K562 (cell line): ENCODE data around the gene FAM53C. TPM values are rescaled to one million over a fixed set of nuclear protein-coding genes. Genes with fewer than 3 reads are reported as not detected.
A peak's percentile ranks its signal among the peaks of the same experiment; 100 is the strongest.

ENCODE experiments used
- ATAC-seq: fragments of 200-7000 bp; cut with Tn5 transposase; 3 replicates; pipeline ENCODE4 v1.9.1; 2020; ENCODE audit warnings: moderate library complexity
- BruUV-seq: library from RNA; stranded (reverse); fragments of 400-500 nt; replicated peaks from 2 replicates; lab custom pipeline; 2021; lab: Mats Ljungman, UMichigan
- CTCF ChIA-PET: fragments of 300-600 bp; formaldehyde crosslinking; extraction: SDS; loops from one replicate; lab custom pipeline; 2021; ENCODE audit warnings: low intra/inter-chr PET ratio; lab: Yijun Ruan, JAX
- POLR2A ChIA-PET: fragments of 300-600, 350-650 bp; sonication (Branson Sonifier 250); formaldehyde crosslinking; extraction: SDS; loops from one replicate; lab custom pipeline; 2021; ENCODE audit warnings: antibody characterized with exemption, inconsistent platforms; lab: Yijun Ruan, JAX
- DNase-seq, 4 experiments: peaks; one replicate each; pipeline versions ENCODE4 v3.0.0 to v3.0.0-alpha.2; 2011 to 2018; ENCODE audit warnings: low spot score in 3 of 4, mixed read lengths in 3 of 4; ENCODE audit errors: extremely low read depth in 1 of 4
- FAIRE-seq: peaks from 2 replicates; lab custom pipeline; 2011; peaks lifted over from hg19 to GRCh38; lab: Jason Lieb, UNC
- H2AFZ ChIP-seq: 2 replicates; pipeline ENCODE4 v1.6.0; 2011; ENCODE audit warnings: low read depth, low read length, control low read depth, inconsistent platforms
- H3K27ac ChIP-seq: fragments of 200-600 bp; 3 replicates; pipeline ENCODE4 v1.8.0; 2011; ENCODE audit warnings: low read depth, mild to moderate bottlenecking, control low read depth, inconsistent platforms, low read length, moderate library complexity, mixed read lengths; ENCODE audit errors: extremely low read depth
- H3K27me3 ChIP-seq, 2 experiments: fragments of 300-600 bp in 1 of 2; 2 replicates in 1 of 2; 3 replicates in 1 of 2; pipeline versions ENCODE4 v1.6.0 to v1.8.0; 2011; ENCODE audit warnings: inconsistent platforms in 2 of 2, low read length in 2 of 2, mild to moderate bottlenecking in 1 of 2, mixed read lengths in 1 of 2, moderate library complexity in 1 of 2; ENCODE audit not compliant: control insufficient read depth in 2 of 2, insufficient read depth in 2 of 2
- H3K36me3 ChIP-seq: fragments of 300-600 bp; 3 replicates; pipeline ENCODE4 v1.8.0; 2011; ENCODE audit warnings: mild to moderate bottlenecking, low read length, inconsistent platforms; ENCODE audit not compliant: control insufficient read depth, insufficient read depth
- H3K4me1 ChIP-seq, 2 experiments: fragments of 200-600 bp in 1 of 2; replicated peaks in 1 of 2; 2 replicates in 1 of 2; 3 replicates in 1 of 2; pipeline versions ENCODE4 v1.5.1 to v1.8.0; 2011; ENCODE audit warnings: inconsistent platforms in 2 of 2, low read length in 2 of 2, mild to moderate bottlenecking in 1 of 2, mixed read lengths in 1 of 2, moderate library complexity in 1 of 2; ENCODE audit not compliant: control insufficient read depth in 2 of 2, insufficient read depth in 2 of 2
- H3K4me2 ChIP-seq: 2 replicates; pipeline ENCODE4 v1.6.1; 2011; ENCODE audit warnings: low read length, control low read depth, inconsistent platforms, mixed read lengths; ENCODE audit not compliant: insufficient read depth
- H3K4me3 ChIP-seq: fragments of 200-600 bp; sonication (generic), shearing (Covaris generic); 2 replicates; pipeline ENCODE4 v1.5.1; 2016; ENCODE audit warnings: control low read depth, inconsistent platforms
- H3K79me2 ChIP-seq: fragments of 200-600 bp; 3 replicates; pipeline ENCODE4 v1.8.0; 2011; ENCODE audit warnings: low read length, inconsistent platforms; ENCODE audit not compliant: control insufficient read depth, insufficient read depth
- H3K9ac ChIP-seq, 2 experiments: 2 replicates each; pipeline versions ENCODE4 v1.6.0 to v1.6.1; 2011; ENCODE audit warnings: low read depth in 2 of 2, low read length in 2 of 2, control low read depth in 1 of 2, inconsistent platforms in 1 of 2, mild to moderate bottlenecking in 1 of 2, mixed read lengths in 1 of 2; ENCODE audit not compliant: insufficient read depth in 1 of 2
- H3K9me1 ChIP-seq: one replicate; pipeline ENCODE4 v1.6.0; 2011; ENCODE audit warnings: inconsistent platforms, mild to moderate bottlenecking, low read length, moderate library complexity; ENCODE audit not compliant: control insufficient read depth, insufficient read depth
- H3K9me3 ChIP-seq: replicated peaks from 2 replicates; pipeline ENCODE4 v1.5.1; 2011; ENCODE audit warnings: low read depth, low read length, inconsistent platforms; ENCODE audit not compliant: control insufficient read depth, insufficient read depth
- H4K20me1 ChIP-seq: replicated peaks from 2 replicates; pipeline ENCODE4 v1.6.1; 2011; ENCODE audit warnings: low read length, inconsistent platforms, mixed read lengths; ENCODE audit not compliant: control insufficient read depth, insufficient read depth
- CAMTA2 ChIP-seq: fragments of 250-450 bp; sonication (Bioruptor Pico); conservative IDR thresholded peaks from 2 replicates; pipeline ENCODE4 v1.5.1; 2022
- DDX20 ChIP-seq: fragments of 450-650 bp; IDR thresholded peaks from 2 replicates; pipeline ENCODE4 v1.6.1; 2016; ENCODE audit warnings: missing genetic modification characterization, low read depth, mild to moderate bottlenecking, missing compliant biosample characterization, moderate library complexity
- HNRNPUL1 ChIP-seq: fragments of 200-400 bp; formaldehyde crosslinking; IDR thresholded peaks from 2 replicates; pipeline ENCODE4 v1.6.1; 2017; ENCODE audit warnings: low read length
- ILK ChIP-seq: fragments of 450-650 bp; IDR thresholded peaks from 2 replicates; pipeline ENCODE4 v1.6.1; 2016; ENCODE audit warnings: missing genetic modification characterization, low read depth, mild to moderate bottlenecking, missing compliant biosample characterization, moderate library complexity, borderline replicate concordance
- MLLT1 ChIP-seq, 2 experiments: fragments of 450-650 bp; IDR thresholded peaks; 2 replicates each; pipeline ENCODE4 v1.6.1; 2016
- NFXL1 ChIP-seq: fragments of 450-650 bp; formaldehyde crosslinking; IDR thresholded peaks from 2 replicates; pipeline ENCODE4 v1.4.0; 2021; ENCODE audit warnings: mild to moderate bottlenecking
- NR2F6 ChIP-seq: fragments of 450-650 bp; formaldehyde crosslinking; IDR thresholded peaks from 2 replicates; pipeline ENCODE4 v1.4.0; 2020; ENCODE audit warnings: mild to moderate bottlenecking
- PTBP1 ChIP-seq: fragments of 200-400 bp; formaldehyde crosslinking; IDR thresholded peaks from 2 replicates; pipeline ENCODE4 v1.6.1; 2017; ENCODE audit warnings: low read depth, low read length
- PTTG1 ChIP-seq: fragments of 450-650 bp; IDR thresholded peaks from 2 replicates; pipeline ENCODE4 v1.6.1; 2016; ENCODE audit warnings: low read depth, mild to moderate bottlenecking, missing genetic modification characterization, missing compliant biosample characterization
- RB1 ChIP-seq: fragments of 450-650 bp; IDR thresholded peaks from 2 replicates; pipeline ENCODE4 v1.6.1; 2017; ENCODE audit warnings: low read depth, mild to moderate bottlenecking
- RBM22 ChIP-seq: fragments of 200-400 bp; formaldehyde crosslinking; IDR thresholded peaks from 2 replicates; pipeline ENCODE4 v1.6.1; 2018; ENCODE audit warnings: low read length, low read depth; ENCODE audit not compliant: poor library complexity, severe bottlenecking
- RNF219 ChIP-seq: fragments of 250-450 bp; sonication (Bioruptor Pico); IDR thresholded peaks from 2 replicates; pipeline ENCODE4 v1.5.0; 2022; ENCODE audit warnings: mild to moderate bottlenecking
- SAP30 ChIP-seq: fragments of 200-600 bp; sonication (generic); IDR thresholded peaks from 2 replicates; pipeline ENCODE4 v1.6.1; 2012; ENCODE audit warnings: borderline replicate concordance, low read depth, mild to moderate bottlenecking, moderate library complexity, low read length, control low read depth, inconsistent platforms; ENCODE audit not compliant: insufficient read depth, poor library complexity, severe bottlenecking
- VEZF1 ChIP-seq: fragments of 200-800 bp; sonication (Bioruptor generic); IDR thresholded peaks from 2 replicates; pipeline ENCODE4 v1.6.1; 2017; ENCODE audit warnings: missing genetic modification characterization, missing compliant biosample characterization
- WGBS: fragments of 100-300 bp; shearing (Covaris generic); methylation state at CpG from one replicate; pipeline ENCODE4 v1.1.6; 2016; ENCODE audit warnings: low coverage, mixed read lengths; ENCODE audit not compliant: insufficient coverage; ENCODE audit errors: missing lambda C conversion rate; 5-methylcytosine and 5-hydroxymethylcytosine counted together
- in situ Hi-C: fragments of 300-500 bp; cut with MboI; formaldehyde crosslinking; loops from 4 replicates; pipeline ENCODE4 v1.15.0; 2018; ENCODE audit warnings: inconsistent platforms, mixed read lengths
- intact Hi-C: fragments of 100-400 bp; cut with micrococcal nuclease; formaldehyde crosslinking; loops from 2 replicates; pipeline ENCODE4 v1.14.2; 2022
- polyA plus RNA-seq, 8 experiments: library from polyadenylated mRNA; depleted of rRNA in 4 of 8; stranded (reverse) in 5 of 8; unstranded in 3 of 8; fragments of >200 nt; fragmentation: Nextera tagmentation in 2 of 8; fragmentation: Illumina TruSeq in 1 of 8; extraction: Ambion mirVana in 2 of 8; extraction: Trizol in 1 of 8; gene quantifications; 2 replicates each; pipeline versions ENCODE4 v1.2.1 to v1.2.3, GENCODE V29; 2011 to 2014; ENCODE audit warnings: inconsistent platforms in 1 of 8, missing spikeins in 1 of 8
- total RNA-seq, 7 experiments: library from RNA; depleted of rRNA in 6 of 7; stranded (reverse); fragments of >200 nt in 6 of 7; fragmentation: Illumina TruSeq in 2 of 7; extraction: Trizol in 2 of 7; gene quantifications; 2 replicates each; pipeline versions ENCODE4 v1.2.1 to v1.2.3, GENCODE V29; 2011 to 2021; ENCODE audit warnings: low replicate concordance in 1 of 7
- TF ChIP-seq, protein P1 (sequence below): fragments of 450-650 bp; formaldehyde crosslinking; IDR thresholded peaks from 2 replicates; pipeline ENCODE4 v1.4.0; 2020; ENCODE audit warnings: mild to moderate bottlenecking

The FAM53C gene
- total and polyA plus RNA-seq, 9 of the 15 experiments (the other 6 are each of a cell fraction or from before 2014, with no cell fraction given): 9.7 to 38.5 (median 25.2) TPM

DNA sequence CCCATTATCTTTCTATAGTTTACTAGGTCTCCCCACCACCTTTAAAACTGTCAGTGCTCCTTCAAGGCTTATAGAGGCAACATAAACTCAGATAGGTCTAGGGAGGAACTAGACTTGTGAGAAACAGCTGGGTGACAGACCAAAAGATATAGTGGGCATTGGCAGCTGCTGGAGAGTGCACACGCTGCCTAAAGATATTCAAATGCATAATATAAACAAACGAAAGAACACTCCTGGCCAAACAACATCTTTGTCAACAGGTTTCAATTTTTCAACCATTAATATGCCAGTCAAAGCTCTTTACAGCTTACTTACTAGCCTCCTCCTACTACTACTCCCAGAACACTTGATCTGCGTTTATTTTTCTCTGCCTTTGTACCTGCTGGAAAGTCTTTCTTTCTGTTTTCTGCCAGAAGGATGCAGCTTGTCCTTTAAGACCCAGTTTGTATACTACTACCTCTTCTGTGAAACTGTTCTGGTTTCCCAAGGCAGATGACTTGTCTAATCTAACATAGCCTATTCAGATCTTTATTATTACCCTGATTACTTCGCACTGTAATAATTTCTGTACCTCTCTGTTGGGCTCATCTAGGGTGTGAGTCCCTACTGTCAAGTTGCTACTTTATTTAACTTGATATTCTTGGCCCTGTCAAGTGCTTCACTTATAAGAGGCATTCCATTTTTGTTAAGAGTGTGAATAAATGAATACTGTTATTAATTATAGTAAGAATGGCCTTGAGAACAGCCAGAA lies 28.7 kb downstream of the FAM53C start:
- no peak overlapping the region for H2AFZ ChIP-seq
- ChIA-PET CTCF (interaction anchor here (0.5 kb wide), 1 partner anchor 18 kb away, joined by 3 read pairs; no protein-coding TSS in a partner anchor), POLR2A (interaction anchor here (0.6 to 3.8 kb wide), 6 partner anchors 10 to 188 kb away, joined by 3 to 22 read pairs (median 4); partner anchors contain the start of gene KIF20A)
- peaks cover 93% of the 10 kb centered on the region for H3K79me2 ChIP-seq
- H3K9me3 ChIP-seq: no peaks in the 10 kb centered on the region
- BruUV-seq: no TSS peak
- H3K4me3 ChIP-seq: no peak overlapping the region
- intact Hi-C loops: no loop called here
- H4K20me1 ChIP-seq: peaks cover 8% of the 10 kb centered on the region
- ATAC-seq (peak; percentile 51), FAIRE-seq (no peak), DNase-seq (no peak)
- no peaks in the 10 kb centered on the region for H3K9me1 ChIP-seq
- H3K9ac ChIP-seq: no peak overlapping the region
- H3K27me3 ChIP-seq: no peaks in the 10 kb centered on the region
- no peak overlapping the region for H3K4me2 ChIP-seq
- 53% methylated on average over 4 of the region's 4 CpGs for WGBS
- H3K36me3 ChIP-seq: 0 out of 3 replicates have a peak, but pooled peaks cover 5% of the 10 kb centered on the region
- H3K4me1 ChIP-seq: peaks cover 0 to 16% of the 10 kb centered on the region in 2 experiments
- H3K27ac ChIP-seq: no peak overlapping the region; the same call in 2 of the 3 replicates
- in situ Hi-C loops: no loop called here
- no peak for TF ChIP-seq RB1
- no peak for TF ChIP-seq DDX20 (tag)
- no peak for TF ChIP-seq ILK (tag)
- TF ChIP-seq MLLT1 (IDR thresholded peaks at IDR 0.05): no peak
- no peak for TF ChIP-seq VEZF1 (CRISPR knock-in tag)
- TF ChIP-seq RNF219 (CRISPR knock-in tag): no peak
- TF ChIP-seq PTTG1: no peak
- no peak for TF ChIP-seq NR2F6
- no peak for TF ChIP-seq SAP30
- TF ChIP-seq, protein P1, sequence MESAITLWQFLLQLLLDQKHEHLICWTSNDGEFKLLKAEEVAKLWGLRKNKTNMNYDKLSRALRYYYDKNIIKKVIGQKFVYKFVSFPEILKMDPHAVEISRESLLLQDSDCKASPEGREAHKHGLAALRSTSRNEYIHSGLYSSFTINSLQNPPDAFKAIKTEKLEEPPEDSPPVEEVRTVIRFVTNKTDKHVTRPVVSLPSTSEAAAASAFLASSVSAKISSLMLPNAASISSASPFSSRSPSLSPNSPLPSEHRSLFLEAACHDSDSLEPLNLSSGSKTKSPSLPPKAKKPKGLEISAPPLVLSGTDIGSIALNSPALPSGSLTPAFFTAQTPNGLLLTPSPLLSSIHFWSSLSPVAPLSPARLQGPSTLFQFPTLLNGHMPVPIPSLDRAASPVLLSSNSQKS (CRISPR knock-in tag): no peak
- no peak for TF ChIP-seq HNRNPUL1
- TF ChIP-seq PTBP1: no peak
- TF ChIP-seq RBM22: no peak
- TF ChIP-seq NFXL1 (CRISPR knock-in tag): no peak
- TF ChIP-seq CAMTA2 (CRISPR knock-in tag): no peak
